NCI-H2196 treated with DMSO at 0.1 percent for 48 hours (cell line): Measurements from ENCODE around the gene SYT15B.
"Not testable (repeated sequence)": the region's sequence is repeated elsewhere in the genome, so short reads cannot be mapped to it uniquely, and the experiment has no call there.

Experiments used
- DNase-seq: peaks from one replicate; lab custom pipeline; 2025; ENCODE audit not compliant: unreplicated experiment; lab: John Stamatoyannopoulos, UW

SYT15B gene

GRCh38 chr10:47730911-47731310, 32.5 kb downstream of the SYT15B start:
- not testable (repeated sequence) for DNase-seq

GRCh38 chr10:47725740-47726139, 37.7 kb downstream of the SYT15B start:
- DNase-seq = not testable (repeated sequence)

- not testable (repeated sequence) for DNase-seq
Measured at GRCh38 chr10:47725047-47725446, 38.3 kb downstream of the SYT15B start.

- not testable (repeated sequence) for DNase-seq
Measured at GRCh38 chr10:47724119-47724518, 39.3 kb downstream of the SYT15B start.

GRCh38 chr10:47723362-47723761, 40.0 kb downstream of the SYT15B start:
- DNase-seq = not testable (repeated sequence)

- DNase-seq = not testable (repeated sequence)
Measured at GRCh38 chr10:47717011-47717769, 46.2 kb downstream of the SYT15B start.
